Stomach (tissue), 4 donors: ENCODE results near the gene TMPRSS3.

Experiments used
- EP300 ChIP-seq: sonication (generic); formaldehyde crosslinking; IDR thresholded peaks from one replicate; pipeline ENCODE4 v1.6.1; 2017; ENCODE audit warnings: antibody characterized with exemption
- POLR2A ChIP-seq, 4 donors: fragments of 450-650 bp; IDR thresholded peaks; one replicate each; pipeline ENCODE4 v1.6.1; 2016; ENCODE audit warnings: antibody characterized with exemption in 4 of 4, control low read depth in 2 of 4, mild to moderate bottlenecking in 1 of 4, moderate library complexity in 1 of 4
- POLR2AphosphoS5 ChIP-seq, 3 donors: sonication (generic); formaldehyde crosslinking; IDR thresholded peaks; one replicate each; pipeline ENCODE4 v1.6.1; 2016; ENCODE audit warnings: antibody characterized with exemption in 3 of 3
- TF ChIP-seq, protein P1 (sequence below), 7 experiments: fragments of 450-650 bp in 4 of 7; fragments of 200-600 bp in 3 of 7; sonication (generic) in 3 of 7; IDR thresholded peaks; one replicate each; pipeline ENCODE4 v1.5.1; 2016 to 2019; ENCODE audit warnings: antibody characterized with exemption in 7 of 7, control low read depth in 2 of 7, mild to moderate bottlenecking in 1 of 7

DNA sequence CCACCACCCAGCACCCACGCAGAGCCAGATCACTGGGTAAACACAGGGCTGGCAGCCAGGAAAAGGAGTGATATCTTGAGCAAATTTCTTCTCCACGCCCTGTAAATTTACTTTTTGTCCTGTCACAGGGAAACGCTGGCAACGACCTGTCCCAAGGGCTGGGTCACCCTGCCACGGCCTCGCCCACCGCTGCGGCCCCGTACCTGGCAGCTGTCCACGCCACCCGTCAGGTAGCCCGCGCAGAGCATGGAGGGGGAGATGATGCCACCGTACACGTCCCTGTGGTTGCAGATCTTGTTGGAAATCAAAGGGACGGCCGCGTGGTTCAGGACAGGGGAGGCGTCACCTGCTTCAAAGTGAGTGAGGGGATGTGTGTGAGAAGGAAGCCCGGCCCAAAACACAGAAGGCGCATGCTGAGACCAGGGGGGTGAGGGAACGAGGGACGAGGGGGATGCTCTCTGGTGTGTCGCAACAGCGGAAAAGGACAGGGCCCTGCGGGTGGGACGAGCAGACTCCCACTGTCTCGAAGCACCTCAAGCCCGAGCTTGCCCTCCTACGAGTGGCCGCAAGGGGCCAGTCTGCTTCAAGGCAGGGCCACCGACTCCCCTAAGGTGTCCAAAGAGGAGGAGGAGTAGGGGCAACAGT is 19.4 kb downstream of the TMPRSS3 start:
- TF ChIP-seq, protein P1, sequence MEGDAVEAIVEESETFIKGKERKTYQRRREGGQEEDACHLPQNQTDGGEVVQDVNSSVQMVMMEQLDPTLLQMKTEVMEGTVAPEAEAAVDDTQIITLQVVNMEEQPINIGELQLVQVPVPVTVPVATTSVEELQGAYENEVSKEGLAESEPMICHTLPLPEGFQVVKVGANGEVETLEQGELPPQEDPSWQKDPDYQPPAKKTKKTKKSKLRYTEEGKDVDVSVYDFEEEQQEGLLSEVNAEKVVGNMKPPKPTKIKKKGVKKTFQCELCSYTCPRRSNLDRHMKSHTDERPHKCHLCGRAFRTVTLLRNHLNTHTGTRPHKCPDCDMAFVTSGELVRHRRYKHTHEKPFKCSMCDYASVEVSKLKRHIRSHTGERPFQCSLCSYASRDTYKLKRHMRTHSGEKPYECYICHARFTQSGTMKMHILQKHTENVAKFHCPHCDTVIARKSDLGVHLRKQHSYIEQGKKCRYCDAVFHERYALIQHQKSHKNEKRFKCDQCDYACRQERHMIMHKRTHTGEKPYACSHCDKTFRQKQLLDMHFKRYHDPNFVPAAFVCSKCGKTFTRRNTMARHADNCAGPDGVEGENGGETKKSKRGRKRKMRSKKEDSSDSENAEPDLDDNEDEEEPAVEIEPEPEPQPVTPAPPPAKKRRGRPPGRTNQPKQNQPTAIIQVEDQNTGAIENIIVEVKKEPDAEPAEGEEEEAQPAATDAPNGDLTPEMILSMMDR (IDR thresholded peaks at IDR 0.05): peak in 2 of 7 experiments; percentile 7 to 15
- TF ChIP-seq POLR2A (IDR thresholded peaks at IDR 0.05) (no peak), POLR2AphosphoS5 (IDR thresholded peaks at IDR 0.05) (peak in 2 of 3 donors; percentile 74 to 85), EP300 (no peak)
